Measurements from ENCODE around the gene TBCD.

DNA sequence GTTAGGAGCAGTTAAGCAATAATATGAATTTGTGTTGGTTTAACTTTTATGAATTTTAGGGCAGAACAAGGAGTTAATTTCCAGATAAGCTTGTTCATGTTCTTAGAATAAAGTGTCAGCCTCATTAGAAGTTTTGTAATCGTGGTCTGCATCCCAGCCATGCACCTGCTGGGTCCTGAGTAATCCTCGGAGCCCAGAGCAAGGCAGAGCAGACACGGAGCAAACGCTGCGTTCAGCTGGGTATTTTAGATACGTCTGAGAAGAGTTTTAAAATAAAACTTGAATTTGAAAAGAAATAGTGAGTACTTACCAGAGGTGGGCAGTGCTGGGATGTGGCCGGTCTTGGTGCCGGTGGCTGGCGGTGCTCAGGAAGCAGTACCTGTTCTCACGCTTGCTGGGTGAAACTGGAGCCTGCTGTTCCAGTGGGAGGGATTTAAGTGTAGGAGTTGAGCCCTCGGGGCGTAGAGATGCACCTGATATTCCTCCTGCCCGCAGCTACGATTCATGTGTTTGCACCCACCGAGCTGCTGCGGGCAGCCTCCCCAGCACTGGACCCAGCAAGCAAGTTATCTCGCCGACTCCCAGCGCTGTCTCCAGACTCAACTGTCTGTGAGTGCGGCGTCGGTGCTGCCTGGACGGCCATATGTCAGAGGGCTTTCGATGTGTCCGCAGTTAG, 87.9 kb downstream of the TBCD start, which contains the start of gene ZNF750:
- TF ChIP-seq CTCF (IDR thresholded peaks at IDR 0.05) = no peak
- TF ChIP-seq POLR2A (IDR thresholded peaks at IDR 0.05) = peak; percentile 39
- peak; percentile 48 to 81 (median 51) for TF ChIP-seq POLR2AphosphoS5 (IDR thresholded peaks at IDR 0.05)

All from breast epithelium (tissue), 3 donors.